Calu3 (cell line): ENCODE data around the gene LRP8. TPM values are rescaled to one million over a fixed set of nuclear protein-coding genes. Genes with fewer than 3 reads are reported as not detected.

Experiments
- BruUV-seq: library from RNA; stranded (reverse); fragments of 400-500 nt; replicated peaks from 2 replicates; lab custom pipeline; 2021; lab: Mats Ljungman, UMichigan
- CTCF ChIA-PET: fragments of 300-600 bp; sonication (Branson Sonifier 250); formaldehyde crosslinking; loops from one replicate; lab custom pipeline; 2022; ENCODE audit warnings: antibody characterized with exemption; lab: Charles Lee
- DNase-seq: peaks from one replicate; pipeline ENCODE4 v3.0.0; 2022
- H3K27ac Mint-ChIP-seq: one replicate; pipeline ENCODE4 v1.8.0; 2022; ENCODE audit warnings: mixed read lengths; ENCODE audit not compliant: unreplicated experiment
- H3K27me3 Mint-ChIP-seq: one replicate; pipeline ENCODE4 v1.8.0; 2022; ENCODE audit warnings: mixed read lengths; ENCODE audit not compliant: unreplicated experiment
- H3K36me3 Mint-ChIP-seq: one replicate; pipeline ENCODE4 v1.8.0; 2022; ENCODE audit warnings: mild to moderate bottlenecking, moderate library complexity, mixed read lengths; ENCODE audit not compliant: insufficient read depth, unreplicated experiment
- H3K4me1 Mint-ChIP-seq: one replicate; pipeline ENCODE4 v1.8.0; 2022; ENCODE audit warnings: mild to moderate bottlenecking, low read depth, mixed read lengths; ENCODE audit not compliant: unreplicated experiment
- H3K4me3 Mint-ChIP-seq: one replicate; pipeline ENCODE4 v1.8.0; 2022; ENCODE audit warnings: mild to moderate bottlenecking, low read depth, moderate library complexity, mixed read lengths; ENCODE audit not compliant: unreplicated experiment
- H3K9me3 Mint-ChIP-seq: one replicate; pipeline ENCODE4 v1.8.0; 2022; ENCODE audit warnings: low read depth, mixed read lengths; ENCODE audit not compliant: unreplicated experiment
- CTCF ChIP-seq: fragments of 200-600 bp; IDR thresholded peaks from one replicate; pipeline ENCODE4 v1.8.0; 2022; ENCODE audit warnings: antibody characterized with exemption; ENCODE audit not compliant: unreplicated experiment
- intact Hi-C: fragments of 100-400 bp; cut with micrococcal nuclease; formaldehyde crosslinking; loops from one replicate; pipeline ENCODE4 v1.10.0; 2022; ENCODE audit not compliant: unreplicated experiment
- total RNA-seq: library from RNA; stranded (reverse); gene quantifications from 2 replicates; pipeline ENCODE4 v1.2.3, GENCODE V29; 2022

Gene LRP8
- total RNA-seq, 1 experiment from 2014 or later, result 104 TPM

DNA sequence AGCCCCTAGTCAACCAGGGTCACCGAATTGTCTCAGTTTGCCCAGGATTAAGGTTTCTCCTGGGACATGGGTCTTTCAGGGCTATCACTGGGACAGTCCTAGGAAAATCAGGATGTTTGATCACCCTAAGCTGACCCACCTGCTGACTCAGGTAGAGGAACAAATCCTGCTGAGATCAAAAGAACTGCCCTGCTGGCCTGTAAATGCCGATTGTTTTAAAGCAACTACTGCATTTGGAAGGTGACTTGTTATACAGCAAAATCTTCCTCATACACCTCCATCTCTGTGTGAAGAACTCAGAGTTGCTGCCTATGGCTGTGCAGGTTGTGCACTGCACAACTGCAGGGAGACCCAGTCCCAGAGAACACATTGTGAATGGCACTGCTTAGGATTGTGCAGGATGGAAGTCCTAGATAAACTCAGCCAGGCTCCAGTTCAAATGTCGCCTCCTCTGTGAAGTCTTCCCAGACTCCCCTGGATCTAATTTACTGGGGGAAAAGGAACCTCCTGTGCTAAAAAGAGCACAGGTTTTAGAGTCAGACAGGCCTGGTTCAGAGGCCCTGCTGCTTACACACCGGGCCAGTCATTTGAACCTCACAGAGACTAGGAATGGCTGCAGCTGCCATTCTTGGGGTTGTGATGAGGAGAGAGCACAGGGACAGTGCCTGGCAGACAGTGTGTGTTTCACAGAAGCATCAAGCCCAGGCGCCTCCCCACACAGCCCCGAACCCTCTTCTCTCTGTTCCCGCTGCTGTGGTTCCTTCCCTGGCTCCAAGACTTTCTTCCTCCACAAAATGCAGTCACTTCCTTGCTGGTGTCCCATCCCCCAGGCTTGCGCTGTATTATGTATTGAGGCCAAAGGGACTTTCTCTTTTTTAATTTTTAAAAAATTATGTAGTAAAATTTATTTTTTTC is 23.2 kb upstream of the LRP8 start:
- no peak overlapping the region for H3K4me3 Mint-ChIP-seq
- intact Hi-C loops, result no loop called here
- H3K36me3 Mint-ChIP-seq, result no peaks in the 10 kb centered on the region
- TF ChIP-seq CTCF, result no peak
- no peak for DNase-seq
- H3K27ac Mint-ChIP-seq, result no peak overlapping the region
- H3K4me1 Mint-ChIP-seq, result no peaks in the 10 kb centered on the region
- H3K9me3 Mint-ChIP-seq, result no peaks in the 10 kb centered on the region
- CTCF ChIA-PET, result no interaction called here
- H3K27me3 Mint-ChIP-seq, result peaks cover 9% of the 10 kb centered on the region
- no TSS peak for BruUV-seq

DNA sequence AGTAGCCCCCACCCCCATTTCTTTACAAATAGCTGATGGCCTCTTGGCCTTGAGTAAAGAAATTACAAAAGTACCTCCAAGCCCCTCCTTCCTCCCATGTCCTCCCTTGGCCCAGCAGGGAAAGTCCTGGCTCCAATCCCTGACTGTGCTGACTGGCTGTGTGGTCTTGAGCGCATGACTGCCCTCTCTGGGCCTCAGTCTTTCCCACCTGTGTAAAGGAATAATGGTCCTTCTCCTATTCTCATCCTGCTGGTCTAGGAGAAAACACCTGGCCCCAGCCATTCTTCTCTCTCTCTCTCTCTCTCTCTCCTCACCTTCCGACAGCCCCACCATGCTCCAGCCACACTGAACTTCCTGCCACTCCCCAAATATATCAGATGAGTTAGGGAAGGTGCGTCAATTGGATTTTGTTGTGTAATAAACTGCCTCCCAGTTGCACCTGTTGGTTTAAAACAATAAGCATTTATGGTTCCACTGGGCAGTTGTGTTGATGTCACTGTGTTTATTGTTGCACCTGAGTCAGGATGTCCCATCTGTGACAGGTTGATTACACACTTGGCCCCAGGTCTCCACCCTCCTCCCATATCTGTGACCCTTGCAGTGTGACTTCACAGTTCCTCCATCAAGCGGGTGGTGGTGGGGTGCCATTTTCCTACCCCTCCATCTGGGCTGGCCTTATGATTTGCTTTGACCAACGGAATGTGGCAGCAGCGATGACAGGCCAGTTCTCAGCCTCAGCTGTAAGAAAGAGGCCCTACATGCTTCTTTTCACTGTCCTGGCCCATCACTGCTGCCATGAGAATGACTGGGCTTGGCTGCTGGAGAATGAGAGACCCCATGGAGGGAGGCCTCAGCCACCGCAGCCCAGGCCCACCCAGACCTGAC is 22.3 kb upstream of the LRP8 start:
- no peak for DNase-seq
- no peak for TF ChIP-seq CTCF
- no peaks in the 10 kb centered on the region for H3K4me1 Mint-ChIP-seq
- intact Hi-C loops, result no loop called here
- no TSS peak for BruUV-seq
- CTCF ChIA-PET, result no interaction called here
- H3K4me3 Mint-ChIP-seq, result no peak overlapping the region
- H3K27ac Mint-ChIP-seq, result no peak overlapping the region
- H3K36me3 Mint-ChIP-seq, result no peaks in the 10 kb centered on the region
- no peaks in the 10 kb centered on the region for H3K9me3 Mint-ChIP-seq
- H3K27me3 Mint-ChIP-seq, result peaks cover 11% of the 10 kb centered on the region

DNA sequence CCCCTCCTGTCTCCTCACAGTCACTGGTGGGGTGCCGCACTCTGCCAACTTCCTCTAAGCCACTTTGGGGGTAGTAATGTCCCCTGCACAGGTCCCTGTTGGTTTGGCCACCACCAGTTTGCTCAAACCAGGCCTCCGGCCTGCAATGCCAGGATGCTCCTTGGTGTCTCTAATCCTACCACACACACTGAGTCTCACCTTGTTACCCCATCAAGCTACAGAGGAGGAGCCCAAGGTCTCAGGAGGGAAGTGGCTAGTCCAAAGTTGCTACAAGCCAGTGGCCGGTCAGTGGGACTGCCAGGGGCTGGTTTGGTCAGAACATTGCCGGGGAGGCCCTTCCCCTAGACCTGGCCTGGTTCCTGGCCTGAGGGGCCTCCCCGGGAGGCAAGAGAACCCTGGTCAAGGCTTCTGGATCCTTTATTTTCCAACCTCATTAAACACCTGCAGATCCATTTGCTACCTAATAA is 21.5 kb upstream of the LRP8 start:
- no TSS peak for BruUV-seq
- no peaks in the 10 kb centered on the region for H3K4me1 Mint-ChIP-seq
- no peaks in the 10 kb centered on the region for H3K9me3 Mint-ChIP-seq
- peaks cover 16% of the 10 kb centered on the region for H3K27me3 Mint-ChIP-seq
- H3K4me3 Mint-ChIP-seq, result no peak overlapping the region
- intact Hi-C loops, result no loop called here
- no peak overlapping the region for H3K27ac Mint-ChIP-seq
- no peak for TF ChIP-seq CTCF
- H3K36me3 Mint-ChIP-seq, result no peaks in the 10 kb centered on the region
- no peak for DNase-seq
- CTCF ChIA-PET, result no interaction called here

DNA sequence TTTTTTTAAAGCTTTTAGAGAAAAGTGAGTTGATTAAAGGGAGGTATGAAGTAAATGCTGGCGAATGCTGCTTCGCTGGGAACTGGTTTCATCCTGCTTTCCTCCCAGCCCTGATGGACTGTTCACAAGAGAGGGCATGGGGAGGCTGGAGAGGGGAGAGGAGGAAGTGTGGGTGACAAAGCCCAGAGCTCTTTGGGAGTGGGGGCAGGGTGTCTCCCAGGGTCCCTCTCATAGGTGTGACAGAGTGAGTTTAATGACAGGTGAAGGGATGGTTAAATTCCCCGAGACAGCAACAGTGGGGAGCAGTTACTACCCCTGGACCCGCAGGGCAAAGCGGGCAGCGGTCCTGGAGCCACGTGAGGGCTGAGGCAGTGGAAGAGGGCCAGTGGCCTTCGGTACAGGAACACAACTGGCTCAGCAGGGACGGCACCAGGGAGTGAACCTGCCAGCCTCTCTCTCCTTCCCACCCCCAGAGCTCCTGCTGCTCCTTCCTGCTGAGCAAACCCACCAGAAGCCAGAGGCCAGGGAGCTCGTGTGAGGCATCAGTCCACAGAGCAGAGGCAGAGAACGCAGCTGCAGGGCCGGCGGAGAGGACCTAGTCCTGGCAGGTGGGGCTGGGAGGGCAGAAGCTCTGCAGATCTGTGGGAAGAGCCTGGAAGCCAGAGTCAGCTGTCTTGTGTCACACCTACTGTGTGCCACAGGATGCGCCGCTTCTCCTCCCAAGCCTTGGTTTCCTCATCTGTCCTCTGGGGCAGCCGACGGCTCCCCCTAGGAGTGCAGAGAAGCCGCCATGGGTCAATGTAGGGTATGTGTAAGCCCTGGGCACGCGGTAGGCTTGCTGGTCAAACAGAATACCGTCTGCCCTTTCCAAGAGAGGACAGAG is 20.9 kb upstream of the LRP8 start:
- intact Hi-C loops, result no loop called here
- no peak overlapping the region for H3K27ac Mint-ChIP-seq
- no peaks in the 10 kb centered on the region for H3K9me3 Mint-ChIP-seq
- no peak for TF ChIP-seq CTCF
- no peaks in the 10 kb centered on the region for H3K36me3 Mint-ChIP-seq
- CTCF ChIA-PET, result no interaction called here
- BruUV-seq, result no TSS peak
- no peak overlapping the region for H3K4me3 Mint-ChIP-seq
- peaks cover 22% of the 10 kb centered on the region for H3K27me3 Mint-ChIP-seq
- DNase-seq, result no peak
- H3K4me1 Mint-ChIP-seq, result no peaks in the 10 kb centered on the region
